Neural cell (in vitro differentiated cells): Measurements from ENCODE around the gene LAP3.

Experiments used
- CTCF ChIP-seq: fragments of 450-650 bp; IDR thresholded peaks from 2 replicates; pipeline ENCODE4 v1.5.1; 2014; ENCODE audit warnings: antibody characterized with exemption, mild to moderate bottlenecking, moderate library complexity; ENCODE audit not compliant: poor library complexity, severe bottlenecking
- EP300 ChIP-seq: fragments of 450-650 bp; conservative IDR thresholded peaks from 2 replicates; pipeline ENCODE4 v1.6.1; 2014; ENCODE audit warnings: antibody characterized with exemption, mild to moderate bottlenecking, moderate library complexity; ENCODE audit not compliant: poor library complexity, severe bottlenecking
- EZH2 ChIP-seq: fragments of 200-600, 300-800 bp; shearing (Covaris generic), sonication (generic); IDR thresholded peaks from 2 replicates; pipeline ENCODE4 v1.6.1; 2014; ENCODE audit warnings: antibody characterized with exemption, low read length, borderline replicate concordance, mild to moderate bottlenecking; ENCODE audit not compliant: insufficient read depth, poor library complexity, severe bottlenecking
- MXI1 ChIP-seq: fragments of 450-650 bp; conservative IDR thresholded peaks from 2 replicates; pipeline ENCODE4 v1.6.1; 2014; ENCODE audit warnings: antibody characterized with exemption, mild to moderate bottlenecking; ENCODE audit not compliant: poor library complexity, severe bottlenecking
- POLR2AphosphoS5 ChIP-seq: IDR thresholded peaks from 2 replicates; pipeline ENCODE4 v1.6.1; 2012
- TF ChIP-seq, protein P1 (sequence below): IDR thresholded peaks from 2 replicates; pipeline ENCODE4 v1.6.1; 2012; ENCODE audit warnings: borderline replicate concordance

- TF ChIP-seq MXI1: no peak
- TF ChIP-seq CTCF: no peak
- no peak for TF ChIP-seq EZH2
- TF ChIP-seq, protein P1, sequence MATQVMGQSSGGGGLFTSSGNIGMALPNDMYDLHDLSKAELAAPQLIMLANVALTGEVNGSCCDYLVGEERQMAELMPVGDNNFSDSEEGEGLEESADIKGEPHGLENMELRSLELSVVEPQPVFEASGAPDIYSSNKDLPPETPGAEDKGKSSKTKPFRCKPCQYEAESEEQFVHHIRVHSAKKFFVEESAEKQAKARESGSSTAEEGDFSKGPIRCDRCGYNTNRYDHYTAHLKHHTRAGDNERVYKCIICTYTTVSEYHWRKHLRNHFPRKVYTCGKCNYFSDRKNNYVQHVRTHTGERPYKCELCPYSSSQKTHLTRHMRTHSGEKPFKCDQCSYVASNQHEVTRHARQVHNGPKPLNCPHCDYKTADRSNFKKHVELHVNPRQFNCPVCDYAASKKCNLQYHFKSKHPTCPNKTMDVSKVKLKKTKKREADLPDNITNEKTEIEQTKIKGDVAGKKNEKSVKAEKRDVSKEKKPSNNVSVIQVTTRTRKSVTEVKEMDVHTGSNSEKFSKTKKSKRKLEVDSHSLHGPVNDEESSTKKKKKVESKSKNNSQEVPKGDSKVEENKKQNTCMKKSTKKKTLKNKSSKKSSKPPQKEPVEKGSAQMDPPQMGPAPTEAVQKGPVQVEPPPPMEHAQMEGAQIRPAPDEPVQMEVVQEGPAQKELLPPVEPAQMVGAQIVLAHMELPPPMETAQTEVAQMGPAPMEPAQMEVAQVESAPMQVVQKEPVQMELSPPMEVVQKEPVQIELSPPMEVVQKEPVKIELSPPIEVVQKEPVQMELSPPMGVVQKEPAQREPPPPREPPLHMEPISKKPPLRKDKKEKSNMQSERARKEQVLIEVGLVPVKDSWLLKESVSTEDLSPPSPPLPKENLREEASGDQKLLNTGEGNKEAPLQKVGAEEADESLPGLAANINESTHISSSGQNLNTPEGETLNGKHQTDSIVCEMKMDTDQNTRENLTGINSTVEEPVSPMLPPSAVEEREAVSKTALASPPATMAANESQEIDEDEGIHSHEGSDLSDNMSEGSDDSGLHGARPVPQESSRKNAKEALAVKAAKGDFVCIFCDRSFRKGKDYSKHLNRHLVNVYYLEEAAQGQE: no peak
- no peak for TF ChIP-seq POLR2AphosphoS5
- no peak for TF ChIP-seq EP300
Observed at GRCh38 chr4:17544831-17545234, 32.2 kb upstream of the LAP3 start.
